Parathyroid adenoma (tissue), 2 donors: ENCODE measurements around the gene STXBP1.
A peak's percentile ranks its signal among the peaks of the same experiment; 100 is the strongest.

Source experiments
- H2AFZ ChIP-seq: fragments of 300-600 bp; sonication (generic); one replicate; pipeline ENCODE4 v1.7.0; 2017; ENCODE audit warnings: antibody characterized with exemption, mild to moderate bottlenecking
- H3K27ac ChIP-seq: fragments of 300-600 bp; sonication (generic); one replicate; pipeline ENCODE4 v1.7.0; 2017
- H3K27me3 ChIP-seq: fragments of 300-600 bp; sonication (generic); one replicate; pipeline ENCODE4 v1.7.0; 2017; ENCODE audit warnings: low read length; ENCODE audit not compliant: control insufficient read depth, insufficient read depth
- H3K36me3 ChIP-seq: fragments of 300-600 bp; sonication (generic); one replicate; pipeline ENCODE4 v1.7.0; 2017; ENCODE audit warnings: low read length; ENCODE audit not compliant: control insufficient read depth, insufficient read depth
- H3K4me1 ChIP-seq: fragments of 300-600 bp; sonication (generic); one replicate; pipeline ENCODE4 v1.7.0; 2017; ENCODE audit warnings: control low read depth
- H3K4me2 ChIP-seq: fragments of 300-600 bp; sonication (generic); one replicate; pipeline ENCODE4 v1.7.0; 2017; ENCODE audit warnings: low read length
- H3K4me3 ChIP-seq: fragments of 300-600 bp; sonication (generic); one replicate; pipeline ENCODE4 v1.7.0; 2017; ENCODE audit warnings: low read depth, low read length
- H3K79me2 ChIP-seq: fragments of 300-600 bp; sonication (generic); one replicate; pipeline ENCODE4 v1.7.0; 2017; ENCODE audit warnings: control low read depth
- H3K9ac ChIP-seq: fragments of 300-600 bp; sonication (generic); one replicate; pipeline ENCODE4 v1.7.0; 2017; ENCODE audit warnings: mild to moderate bottlenecking
- H3K9me3 ChIP-seq: fragments of 300-600 bp; sonication (generic); one replicate; pipeline ENCODE4 v1.7.0; 2017; ENCODE audit warnings: low read length; ENCODE audit not compliant: control insufficient read depth
- CTCF ChIP-seq: fragments of 300-600 bp; sonication (generic); IDR thresholded peaks from one replicate; pipeline ENCODE4 v1.7.0; 2017; ENCODE audit warnings: antibody characterized with exemption, mild to moderate bottlenecking
- donor health status: primary hyperparathyroidism.

STXBP1 gene

DNA sequence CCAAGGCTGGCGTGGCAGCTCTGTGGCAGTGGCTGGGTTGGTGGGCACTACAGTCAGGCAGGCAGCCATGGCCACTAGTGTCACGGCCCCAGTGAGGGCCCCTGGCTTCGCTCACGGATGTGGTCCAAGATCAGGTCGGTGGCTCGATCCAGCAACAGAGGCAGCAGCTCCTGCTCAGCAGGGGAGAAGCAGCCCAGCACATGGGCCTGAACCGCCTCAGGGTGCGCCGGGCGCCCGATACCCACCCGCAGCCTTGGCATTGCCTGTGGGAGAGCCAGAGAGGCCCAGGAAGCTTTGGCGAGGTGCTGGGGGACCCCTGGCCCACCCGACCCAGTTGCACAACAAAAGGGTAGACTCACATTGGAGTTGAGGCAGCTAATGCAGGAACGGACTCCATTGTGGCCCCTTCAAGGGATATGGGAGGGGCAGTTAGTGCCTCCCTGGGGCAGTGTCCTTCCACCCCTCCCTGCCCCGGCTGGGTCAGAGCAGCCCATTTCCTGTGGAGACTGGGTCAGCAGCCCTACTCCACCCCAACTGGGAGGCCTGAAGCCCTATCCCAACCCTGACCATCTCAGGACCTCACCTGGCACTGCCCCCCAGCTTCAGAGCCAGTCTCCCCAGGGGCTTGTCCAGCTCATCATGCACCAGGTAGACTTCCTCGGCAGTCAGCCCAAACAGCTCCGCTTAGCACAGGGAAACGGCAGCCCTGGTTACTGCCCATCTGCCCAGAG lies 102.1 kb downstream of the STXBP1 start:
- no peak overlapping the region for H3K9ac ChIP-seq
- no peaks in the 10 kb centered on the region for H3K9me3 ChIP-seq
- peak overlapping the region; percentile 15 for H3K4me3 ChIP-seq

DNA sequence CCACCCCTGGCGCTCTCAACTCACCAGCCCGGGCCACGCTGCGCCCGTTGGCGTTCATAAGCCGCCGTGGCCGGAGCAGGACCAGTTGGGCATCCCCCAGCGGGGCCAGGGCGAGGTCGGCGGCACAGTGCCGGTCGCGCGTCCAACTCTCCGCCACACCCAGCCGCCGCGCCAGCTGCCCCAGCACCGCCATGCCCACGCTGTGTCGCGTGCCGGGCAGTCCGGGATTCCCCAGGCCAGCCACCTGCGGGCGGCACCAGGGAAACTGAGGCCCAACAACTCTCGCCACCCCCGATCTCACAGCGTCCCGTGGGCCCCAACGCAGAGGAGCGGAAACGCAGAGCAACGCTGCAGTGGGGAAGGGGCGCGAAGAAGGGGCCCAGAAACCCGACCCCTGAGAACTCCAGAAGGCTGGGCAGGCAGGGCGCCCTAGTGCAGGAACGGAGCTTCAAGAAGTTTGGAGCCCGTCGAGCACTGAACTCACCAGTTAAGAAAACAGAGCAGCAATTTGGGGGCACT lies 102.9 kb downstream of the STXBP1 start:
- Histone ChIP-seq H3K4me2 (peak overlapping the region; percentile 98), H3K79me2 (no peaks in the 10 kb centered on the region), H3K27me3 (no peaks in the 10 kb centered on the region), H3K36me3 (no peaks in the 10 kb centered on the region), H3K4me3 (peak overlapping the region; percentile 85), H3K9me3 (no peaks in the 10 kb centered on the region), H3K9ac (no peak overlapping the region), H2AFZ (peak overlapping the region; percentile 94), H3K27ac (peak overlapping the region; percentile 88), H3K4me1 (no peaks in the 10 kb centered on the region)
- no peak for TF ChIP-seq CTCF

More for the DNA sequence above, 102.1 kb downstream of the STXBP1 start:
- no peak for TF ChIP-seq CTCF
- Histone ChIP-seq H3K4me1 (no peaks in the 10 kb centered on the region), H3K27me3 (no peaks in the 10 kb centered on the region), H3K79me2 (no peaks in the 10 kb centered on the region), H2AFZ (no peak overlapping the region), H3K36me3 (no peaks in the 10 kb centered on the region), H3K27ac (no peak overlapping the region), H3K4me2 (peak overlapping the region; percentile 39)

DNA sequence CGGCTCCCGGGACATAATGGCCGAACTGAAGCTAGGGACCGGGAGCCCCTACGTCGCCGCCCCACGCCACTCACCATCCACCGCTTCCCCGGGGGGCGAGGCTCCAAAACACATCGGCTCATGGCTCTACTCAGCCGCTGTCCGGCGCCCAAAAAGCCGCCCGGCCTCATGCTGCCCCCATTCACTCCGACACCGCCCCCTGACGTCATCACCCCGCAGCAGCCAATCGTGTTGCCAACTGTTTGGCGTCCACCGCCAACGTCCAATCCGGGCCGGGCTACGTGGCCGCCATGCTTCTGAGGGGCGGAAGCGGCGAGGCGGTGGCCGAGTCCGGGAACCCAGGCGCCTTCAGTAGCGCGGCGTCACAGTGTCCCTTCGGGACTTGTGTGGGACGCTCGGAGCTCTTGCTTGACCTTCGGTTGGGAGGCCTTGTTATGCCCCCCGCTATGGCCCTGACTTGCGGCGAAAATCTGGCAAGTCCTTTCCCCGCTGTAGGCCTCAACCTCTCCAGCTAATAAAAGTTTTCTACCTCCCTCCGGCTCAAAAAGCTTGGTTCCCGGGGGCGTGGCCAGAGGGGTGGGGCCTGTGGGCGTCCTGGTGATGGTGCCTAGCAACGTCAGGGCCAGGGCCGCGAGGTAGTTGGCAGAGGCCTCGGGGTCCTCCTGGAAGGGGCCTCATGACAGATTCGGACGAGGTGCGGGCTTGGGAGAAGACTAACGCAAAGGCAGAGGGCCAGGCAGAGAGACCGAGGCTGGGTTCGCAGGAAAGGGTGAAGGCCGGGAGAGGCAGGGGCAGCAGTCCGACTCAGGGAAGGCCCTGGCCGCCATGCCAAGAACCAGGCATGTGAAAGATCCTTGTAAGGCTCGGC lies 103.6 kb downstream of the STXBP1 start, which contains the start of the genes PTRH1 and TTC16:
TSS of gene PTRH1 (minus strand) at position 194 of the 868 bp plus-strand sequence. CDS start at position 170, 24 bp downstream.
TSS of gene TTC16 (plus strand) at position 610 of the 868 bp plus-strand sequence. CDS start at position 677, 67 bp downstream.
- Histone ChIP-seq H3K4me3 (peak within 1 kb of the TSS; percentile 85), H3K4me2 (peak within 1 kb of the TSS; percentile 98), H3K4me1 (no peaks in the 10 kb centered on the region), H3K36me3 (no peaks in the 10 kb centered on the region), H3K9me3 (no peaks in the 10 kb centered on the region), H3K79me2 (no peaks in the 10 kb centered on the region), H2AFZ (peak within 1 kb of the TSS; percentile 94), H3K27ac (peak within 1 kb of the TSS; percentile 88), H3K27me3 (no peaks in the 10 kb centered on the region), H3K9ac (peak within 1 kb of the TSS; percentile 19)
- TF ChIP-seq CTCF = no peak

DNA sequence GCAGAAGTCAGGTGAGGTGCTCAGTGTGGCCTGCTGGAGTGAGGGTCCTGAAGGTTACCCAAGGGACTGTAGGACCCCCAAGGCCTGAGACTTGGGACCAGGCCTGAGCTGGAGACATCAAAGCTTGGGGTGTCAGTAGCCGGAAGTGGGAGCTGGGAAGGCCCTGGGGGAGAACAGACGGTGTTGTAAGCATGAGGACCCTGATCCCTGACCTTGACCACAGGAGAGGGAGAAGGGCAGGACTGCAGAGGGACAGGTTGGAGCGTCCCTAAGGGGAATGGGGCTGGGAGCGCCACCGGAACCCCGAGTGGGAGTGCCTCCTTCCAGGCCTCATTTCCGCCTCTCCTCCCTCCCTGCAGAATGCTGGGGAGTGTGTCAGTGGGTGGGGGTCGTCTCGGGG lies 104.3 kb downstream of the STXBP1 start:
- no peak for TF ChIP-seq CTCF
- no peak overlapping the region for H3K9ac ChIP-seq
- no peaks in the 10 kb centered on the region for H3K9me3 ChIP-seq
- H3K4me3 ChIP-seq = peak overlapping the region; percentile 85
- H3K27ac ChIP-seq = peak overlapping the region; percentile 88
- no peaks in the 10 kb centered on the region for H3K79me2 ChIP-seq
- H3K4me2 ChIP-seq = peak overlapping the region; percentile 98
- no peaks in the 10 kb centered on the region for H3K27me3 ChIP-seq
- no peaks in the 10 kb centered on the region for H3K4me1 ChIP-seq
- H3K36me3 ChIP-seq = no peaks in the 10 kb centered on the region
- H2AFZ ChIP-seq = peak overlapping the region; percentile 94
